ENCODE results near the gene PDE4C.

Gene PDE4C

DNA sequence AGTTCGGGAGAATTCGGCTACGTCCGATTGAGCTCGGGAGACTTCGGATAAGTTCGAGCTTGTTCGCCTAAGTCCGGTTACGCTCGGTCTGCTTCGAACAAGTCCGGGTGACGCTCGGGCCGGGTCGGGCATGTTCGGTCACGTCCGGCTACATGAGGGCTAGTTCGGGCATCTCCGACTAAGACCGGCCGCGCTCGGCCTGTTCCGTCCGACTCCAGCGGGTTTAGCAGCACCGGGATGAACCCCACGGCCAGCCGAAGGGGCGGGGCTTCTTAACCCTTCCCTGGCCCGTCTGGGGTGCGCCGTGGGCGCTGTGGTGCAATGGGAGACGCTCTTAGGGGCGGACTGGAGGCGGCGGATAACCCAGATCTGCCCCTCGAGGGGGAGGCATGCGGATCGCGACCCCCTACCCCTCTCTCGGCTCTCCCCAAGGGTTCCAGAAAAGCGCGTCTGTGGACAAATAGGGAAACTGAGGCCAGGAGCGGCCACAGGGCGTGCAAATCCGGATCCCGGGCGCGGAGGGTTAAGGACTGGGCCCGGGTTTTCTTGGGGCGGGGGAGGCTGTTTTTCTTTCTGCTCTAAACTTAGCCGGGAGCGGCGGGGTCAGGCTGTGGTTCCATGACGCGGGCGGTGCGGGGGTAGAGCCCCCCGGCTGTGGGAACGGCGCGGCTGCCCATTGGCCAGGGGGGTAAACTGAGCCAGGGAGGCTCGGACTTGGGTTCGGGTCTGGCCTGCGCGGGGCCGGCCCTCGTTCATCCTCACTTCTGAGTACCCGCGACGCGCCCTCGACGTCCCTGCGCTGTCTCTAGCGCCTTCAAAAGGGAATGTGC lies 1.5 kb downstream of the PDE4C start:
- no peak overlapping the region for H3K27ac ChIP-seq (ENCODE audit: extremely low read depth, low read depth, low read length)
- POLR2A ChIA-PET: interaction anchor here (0.6 to 1.7 kb wide), 7 partner anchors 9 to 224 kb away, joined by 3 to 19 read pairs (median 4); partner anchors contain the start of gene JUND
- TF ChIP-seq FEZF1 (tag by site-specific recombination; IDR thresholded peaks at IDR 0.05) (no peak), ZNF521 (tag by site-specific recombination; IDR thresholded peaks at IDR 0.05) (no peak), ZNF777 (tag by site-specific recombination; IDR thresholded peaks at IDR 0.05; ENCODE audit: borderline replicate concordance) (peak; percentile 77; the same call in 1 of the 2 replicates), ZNF701 (tag by site-specific recombination; IDR thresholded peaks at IDR 0.05) (no peak), ZNF311 (tag by site-specific recombination; IDR thresholded peaks at IDR 0.05; ENCODE audit: borderline replicate concordance) (no peak), ZNF140 (tag by site-specific recombination; IDR thresholded peaks at IDR 0.05) (no peak), KLF9 (tag by site-specific recombination; IDR thresholded peaks at IDR 0.05; ENCODE audit: low read depth) (peak; percentile 61), GLIS1 (tag by site-specific recombination; IDR thresholded peaks at IDR 0.05) (peak; percentile 26; the same call in 1 of the 2 replicates), SCRT2 (tag by site-specific recombination; IDR thresholded peaks at IDR 0.05) (no peak), MYNN (tag by site-specific recombination; IDR thresholded peaks at IDR 0.05; ENCODE audit: borderline replicate concordance) (no peak), ZBTB10 (tag by site-specific recombination; IDR thresholded peaks at IDR 0.05) (peak; percentile 35), KLF1 (tag by site-specific recombination; IDR thresholded peaks at IDR 0.05) (0 out of 2 replicates have a peak, but pooled peaks have one; percentile 13), EGR2 (tag by site-specific recombination; IDR thresholded peaks at IDR 0.05; ENCODE audit: low read depth) (peak; percentile 33), ZNF148 (tag by site-specific recombination; IDR thresholded peaks at IDR 0.05; ENCODE audit: borderline replicate concordance) (no peak), ZNF324 (tag by site-specific recombination; IDR thresholded peaks at IDR 0.05) (0 out of 2 replicates have a peak, but pooled peaks have one; percentile 28), ZBTB49 (tag by site-specific recombination; IDR thresholded peaks at IDR 0.05; ENCODE audit: low read depth) (no peak), ZNF629 (tag by site-specific recombination; IDR thresholded peaks at IDR 0.05) (0 out of 2 replicates have a peak, but pooled peaks have one; percentile 29), ZFHX2 (tag by site-specific recombination; conservative IDR thresholded peaks at IDR 0.05) (peak; percentile 60)
- H3K36me3 ChIP-seq (ENCODE audit: control insufficient read depth in 2 of 2, insufficient read depth in 1 of 2, low read length in 2 of 2): no peaks in the 10 kb centered on the region
- no peaks in the 10 kb centered on the region for H3K9me3 ChIP-seq (ENCODE audit: control insufficient read depth, insufficient read depth, low read depth, low read length)
- CTCF ChIA-PET: interaction anchor here (1.0 kb wide), 2 partner anchors 17 to 104 kb away, joined by 3 to 4 read pairs; no protein-coding TSS in a partner anchor
- H3K4me1 ChIP-seq (ENCODE audit: control insufficient read depth, insufficient read depth, low read length): no peaks in the 10 kb centered on the region; the same call in 1 of the 2 replicates
- peak overlapping the region; percentile 23 for H3K4me3 ChIP-seq (ENCODE audit: low read depth, low read length)

All from HEK293 (cell line).